ENCODE results near the gene ARRDC3.
A peak's percentile ranks its signal among the peaks of the same experiment; 100 is the strongest.

Gene ARRDC3

DNA sequence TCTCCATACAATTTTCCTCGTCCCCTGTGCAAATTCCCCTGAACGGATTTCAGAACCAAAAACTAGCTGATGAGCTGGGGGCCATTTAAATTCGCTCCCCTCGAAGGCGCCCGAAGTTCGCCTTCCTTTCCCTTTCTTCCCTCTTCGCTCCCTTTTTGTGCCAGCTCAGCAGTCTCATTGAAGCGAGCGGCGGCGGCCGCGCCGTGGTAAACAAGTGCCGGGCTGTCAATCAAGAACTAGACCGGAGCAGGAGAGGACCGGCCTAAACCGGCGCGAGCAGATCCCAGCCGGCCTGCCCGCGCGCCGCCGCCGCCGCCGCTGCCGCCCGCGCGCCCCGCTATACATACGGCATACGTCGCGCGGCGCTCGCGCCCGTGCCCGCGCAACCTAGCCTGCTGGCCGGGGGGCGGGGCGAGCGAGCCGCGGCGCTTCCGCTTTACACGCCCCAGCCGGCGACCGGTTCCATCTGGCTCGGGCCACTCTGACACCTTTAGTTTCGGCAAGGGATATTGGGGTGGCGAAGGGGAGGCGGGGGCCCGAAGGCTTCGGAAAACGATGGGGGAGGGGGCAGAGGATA is 3.1 kb downstream of the ARRDC3 start:
- TF ChIP-seq TAF1 (IDR thresholded peaks at IDR 0.05; ENCODE audit: borderline replicate concordance, insufficient read depth, low read length) (peak; percentile 71; the same call in 1 of the 2 replicates), FOXP2 (optimal IDR thresholded peaks at IDR 0.05; ENCODE audit: borderline replicate concordance, extremely low read depth, extremely low read length, insufficient read depth) (peak; percentile 97), POLR2AphosphoS5 (IDR thresholded peaks at IDR 0.05; ENCODE audit: low read depth, low read length) (peak; percentile 22; the same call in 1 of the 2 replicates), SIN3A (IDR thresholded peaks at IDR 0.05; ENCODE audit: borderline replicate concordance, insufficient read depth, low read length) (no peak)
- TF ChIP-seq, protein P1, sequence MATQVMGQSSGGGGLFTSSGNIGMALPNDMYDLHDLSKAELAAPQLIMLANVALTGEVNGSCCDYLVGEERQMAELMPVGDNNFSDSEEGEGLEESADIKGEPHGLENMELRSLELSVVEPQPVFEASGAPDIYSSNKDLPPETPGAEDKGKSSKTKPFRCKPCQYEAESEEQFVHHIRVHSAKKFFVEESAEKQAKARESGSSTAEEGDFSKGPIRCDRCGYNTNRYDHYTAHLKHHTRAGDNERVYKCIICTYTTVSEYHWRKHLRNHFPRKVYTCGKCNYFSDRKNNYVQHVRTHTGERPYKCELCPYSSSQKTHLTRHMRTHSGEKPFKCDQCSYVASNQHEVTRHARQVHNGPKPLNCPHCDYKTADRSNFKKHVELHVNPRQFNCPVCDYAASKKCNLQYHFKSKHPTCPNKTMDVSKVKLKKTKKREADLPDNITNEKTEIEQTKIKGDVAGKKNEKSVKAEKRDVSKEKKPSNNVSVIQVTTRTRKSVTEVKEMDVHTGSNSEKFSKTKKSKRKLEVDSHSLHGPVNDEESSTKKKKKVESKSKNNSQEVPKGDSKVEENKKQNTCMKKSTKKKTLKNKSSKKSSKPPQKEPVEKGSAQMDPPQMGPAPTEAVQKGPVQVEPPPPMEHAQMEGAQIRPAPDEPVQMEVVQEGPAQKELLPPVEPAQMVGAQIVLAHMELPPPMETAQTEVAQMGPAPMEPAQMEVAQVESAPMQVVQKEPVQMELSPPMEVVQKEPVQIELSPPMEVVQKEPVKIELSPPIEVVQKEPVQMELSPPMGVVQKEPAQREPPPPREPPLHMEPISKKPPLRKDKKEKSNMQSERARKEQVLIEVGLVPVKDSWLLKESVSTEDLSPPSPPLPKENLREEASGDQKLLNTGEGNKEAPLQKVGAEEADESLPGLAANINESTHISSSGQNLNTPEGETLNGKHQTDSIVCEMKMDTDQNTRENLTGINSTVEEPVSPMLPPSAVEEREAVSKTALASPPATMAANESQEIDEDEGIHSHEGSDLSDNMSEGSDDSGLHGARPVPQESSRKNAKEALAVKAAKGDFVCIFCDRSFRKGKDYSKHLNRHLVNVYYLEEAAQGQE (IDR thresholded peaks at IDR 0.05; ENCODE audit: insufficient read depth in 1 of 2, low read depth in 2 of 2, low read length in 2 of 2) = peak in 1 of 2 experiments; percentile 29; a peak in 1 of 4 replicates

- TF ChIP-seq POLR2AphosphoS5 (IDR thresholded peaks at IDR 0.05; ENCODE audit: low read depth, low read length) (no peak), FOXP2 (optimal IDR thresholded peaks at IDR 0.05; ENCODE audit: borderline replicate concordance, extremely low read depth, extremely low read length, insufficient read depth) (no peak), TAF1 (IDR thresholded peaks at IDR 0.05; ENCODE audit: borderline replicate concordance, insufficient read depth, low read length) (no peak), SIN3A (IDR thresholded peaks at IDR 0.05; ENCODE audit: borderline replicate concordance, insufficient read depth, low read length) (no peak)
- TF ChIP-seq, protein P1 (IDR thresholded peaks at IDR 0.05; ENCODE audit: insufficient read depth in 1 of 2, low read depth in 2 of 2, low read length in 2 of 2) = no peak
Observed at GRCh38 chr5:91379246-91379913, 3.7 kb downstream of the ARRDC3 start.

GRCh38 chr5:91378752-91379211 is 4.3 kb downstream of the ARRDC3 start:
- TF ChIP-seq POLR2AphosphoS5 (IDR thresholded peaks at IDR 0.05; ENCODE audit: low read depth, low read length) = no peak

DNA sequence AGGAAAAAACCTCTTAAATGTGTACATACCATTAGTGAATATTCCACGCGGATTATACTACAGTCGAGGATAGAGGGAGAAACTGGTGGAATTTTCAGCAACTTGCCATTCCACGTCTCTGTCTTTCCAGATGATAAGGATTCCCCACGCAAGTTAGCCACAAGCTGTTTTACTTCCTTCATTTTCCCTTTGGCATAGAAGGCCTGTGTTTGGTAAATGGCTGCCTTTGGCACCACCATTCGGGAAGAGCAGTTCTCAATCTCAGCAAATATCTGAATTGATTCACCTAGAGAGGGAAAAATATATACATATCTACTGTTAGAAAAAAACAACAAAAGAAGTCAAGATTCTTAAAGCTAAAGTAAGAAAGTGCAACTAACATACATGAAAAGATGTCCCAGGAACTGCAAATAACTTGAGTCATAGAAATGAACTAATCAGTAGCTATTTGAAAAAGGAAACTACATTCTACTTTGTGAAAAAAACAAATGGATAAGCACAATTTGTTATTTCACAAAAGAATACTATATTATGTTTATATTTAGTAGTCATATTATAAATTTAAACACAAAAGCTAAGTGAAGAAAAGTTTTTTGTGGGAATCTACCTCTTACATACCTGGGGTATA is 8.1 kb downstream of the ARRDC3 start:
- TF ChIP-seq POLR2AphosphoS5 (IDR thresholded peaks at IDR 0.05; ENCODE audit: low read depth, low read length) (no peak), TAF1 (IDR thresholded peaks at IDR 0.05; ENCODE audit: borderline replicate concordance, insufficient read depth, low read length) (no peak), FOXP2 (optimal IDR thresholded peaks at IDR 0.05; ENCODE audit: borderline replicate concordance, extremely low read depth, extremely low read length, insufficient read depth) (no peak), SIN3A (IDR thresholded peaks at IDR 0.05; ENCODE audit: borderline replicate concordance, insufficient read depth, low read length) (no peak)
- TF ChIP-seq, protein P1 (IDR thresholded peaks at IDR 0.05; ENCODE audit: insufficient read depth in 1 of 2, low read depth in 2 of 2, low read length in 2 of 2) = no peak

DNA sequence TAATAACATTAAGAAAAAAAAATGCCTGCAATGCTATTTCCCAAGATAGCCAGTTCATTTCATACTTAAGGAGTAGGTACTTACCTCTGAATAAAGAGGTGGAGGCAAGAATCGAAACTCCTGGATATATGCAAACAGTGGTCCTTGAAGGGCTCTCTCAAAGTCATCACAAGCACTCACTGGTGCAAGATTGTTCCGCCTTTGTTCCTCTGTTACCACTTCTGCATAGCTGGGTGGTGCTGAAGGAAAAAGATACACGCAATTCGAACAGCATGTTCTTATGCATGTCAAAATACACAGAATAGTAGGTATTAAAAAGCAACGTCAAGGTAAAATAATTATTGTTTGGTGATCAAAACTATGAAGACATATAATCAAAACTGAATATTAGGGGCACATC is 9.5 kb downstream of the ARRDC3 start:
- TF ChIP-seq TAF1 (IDR thresholded peaks at IDR 0.05; ENCODE audit: borderline replicate concordance, insufficient read depth, low read length) = no peak
- TF ChIP-seq, protein P1 (IDR thresholded peaks at IDR 0.05; ENCODE audit: insufficient read depth in 1 of 2, low read depth in 2 of 2, low read length in 2 of 2) = no peak
- no peak for TF ChIP-seq SIN3A (IDR thresholded peaks at IDR 0.05; ENCODE audit: borderline replicate concordance, insufficient read depth, low read length)
- no peak for TF ChIP-seq FOXP2 (optimal IDR thresholded peaks at IDR 0.05; ENCODE audit: borderline replicate concordance, extremely low read depth, extremely low read length, insufficient read depth)
- TF ChIP-seq POLR2AphosphoS5 (IDR thresholded peaks at IDR 0.05; ENCODE audit: low read depth, low read length) = no peak
